ENCODE results near the gene TRAF3IP1.

Gene TRAF3IP1

GRCh38 chr2:238287737-238288649 lies 32.3 kb upstream of the TRAF3IP1 start, which contains the start of gene PER2:
TSS of gene PER2 (minus strand) at chr2:238288610. CDS start at chr2:238277936, 10,674 bp downstream.
- no peak for DNase-seq (ENCODE audit: low spot score)

- DNase-seq (ENCODE audit: low spot score) = peak; percentile 97
These were observed 31.4 kb upstream of the TRAF3IP1 start for GRCh38 chr2:238288650-238289573.

DNA sequence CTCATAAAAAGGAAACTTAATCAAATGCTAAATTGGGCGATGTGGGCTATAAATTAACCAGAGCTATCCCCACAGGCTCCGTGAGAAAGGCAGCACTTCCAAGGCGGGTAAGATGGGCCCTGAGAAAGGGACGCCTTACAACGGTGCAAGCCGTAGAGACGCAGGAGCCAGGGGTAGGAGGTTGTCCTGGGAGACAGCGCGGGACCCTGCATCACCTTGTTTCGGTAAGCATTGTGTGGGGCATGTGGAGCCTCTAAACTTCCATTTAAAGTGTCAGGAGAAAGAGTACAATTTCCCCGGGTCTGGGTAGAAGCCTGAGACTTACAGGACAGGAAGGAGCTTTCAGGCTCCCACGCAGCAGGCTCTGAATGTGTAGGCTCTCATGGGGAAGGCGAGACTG lies 30.7 kb upstream of the TRAF3IP1 start:
- DNase-seq (ENCODE audit: low spot score) = no peak

DNA sequence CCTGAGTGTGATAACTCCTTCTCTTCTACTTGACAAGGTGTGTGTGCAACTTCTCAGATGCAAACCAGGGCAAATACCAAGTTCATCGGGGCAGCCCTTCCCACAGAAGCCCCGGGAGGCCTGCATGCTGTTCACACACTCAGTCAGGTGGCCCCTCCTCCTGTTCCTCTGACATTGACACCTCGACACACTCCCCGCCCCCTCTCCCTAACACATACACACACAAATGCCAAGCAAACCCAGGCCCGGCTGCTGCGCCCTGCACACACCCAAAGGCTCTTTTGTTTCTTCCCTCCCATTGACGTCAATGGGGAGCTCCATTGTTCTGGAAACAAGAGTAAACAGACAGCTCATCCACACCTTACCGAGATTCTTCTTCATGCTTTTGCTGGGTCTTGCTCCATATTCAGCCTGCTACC lies 30.2 kb upstream of the TRAF3IP1 start:
- no peak for DNase-seq (ENCODE audit: low spot score)

- no peak for DNase-seq (ENCODE audit: low spot score)
These were observed 29.4 kb upstream of the TRAF3IP1 start for GRCh38 chr2:238290715-238291549.

- DNase-seq (ENCODE audit: low spot score) = no peak
These were observed 28.6 kb upstream of the TRAF3IP1 start for GRCh38 chr2:238291550-238292281.

GRCh38 chr2:238294046-238294392 lies 26.3 kb upstream of the TRAF3IP1 start:
- DNase-seq (ENCODE audit: low spot score) = no peak

- no peak for DNase-seq (ENCODE audit: low spot score)
These were observed 25.8 kb upstream of the TRAF3IP1 start for GRCh38 chr2:238294393-238295143.

- no peak for DNase-seq (ENCODE audit: low spot score)
These were observed 24.9 kb upstream of the TRAF3IP1 start for GRCh38 chr2:238295144-238296112.

DNA sequence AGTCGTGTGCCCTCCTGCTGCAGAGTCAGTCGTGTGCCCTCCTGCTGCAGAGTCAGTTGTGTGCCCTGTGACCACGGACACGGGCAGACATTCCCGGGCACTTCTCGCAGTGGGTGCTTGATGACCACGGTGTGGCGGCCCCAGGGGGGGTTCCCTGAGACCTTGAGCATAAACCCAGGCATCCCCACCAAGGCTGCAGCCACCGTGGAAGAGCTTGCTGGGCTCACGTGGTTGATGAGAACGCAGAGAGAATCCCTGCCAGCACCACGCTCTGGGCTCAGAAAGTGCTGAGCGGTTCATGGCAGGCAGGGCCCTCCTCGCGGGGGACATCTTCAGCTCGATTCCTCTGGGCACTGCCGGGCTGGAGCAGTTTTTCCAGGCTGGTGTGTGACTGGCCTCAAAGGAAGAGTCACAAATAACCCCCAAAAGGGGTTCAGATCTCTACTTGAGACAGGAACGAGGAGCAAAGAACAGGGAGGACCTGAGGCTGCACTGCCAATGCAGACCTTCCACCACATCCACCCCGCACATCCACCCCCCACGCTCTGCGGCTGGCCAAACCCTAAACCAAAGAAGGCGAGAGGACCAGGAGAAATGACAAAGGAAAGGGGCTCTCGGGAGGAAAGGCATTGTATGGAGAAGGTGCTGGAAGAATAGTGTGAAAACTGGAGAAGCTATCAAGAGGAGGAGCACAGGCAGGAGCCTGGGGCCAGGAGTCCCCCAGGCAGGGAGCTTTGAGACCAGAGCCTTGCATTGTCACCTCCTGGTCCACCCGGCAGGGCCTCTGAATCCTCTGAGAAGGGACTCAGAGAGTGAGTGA lies 23.5 kb upstream of the TRAF3IP1 start:
- DNase-seq (ENCODE audit: low spot score) = no peak

DNA sequence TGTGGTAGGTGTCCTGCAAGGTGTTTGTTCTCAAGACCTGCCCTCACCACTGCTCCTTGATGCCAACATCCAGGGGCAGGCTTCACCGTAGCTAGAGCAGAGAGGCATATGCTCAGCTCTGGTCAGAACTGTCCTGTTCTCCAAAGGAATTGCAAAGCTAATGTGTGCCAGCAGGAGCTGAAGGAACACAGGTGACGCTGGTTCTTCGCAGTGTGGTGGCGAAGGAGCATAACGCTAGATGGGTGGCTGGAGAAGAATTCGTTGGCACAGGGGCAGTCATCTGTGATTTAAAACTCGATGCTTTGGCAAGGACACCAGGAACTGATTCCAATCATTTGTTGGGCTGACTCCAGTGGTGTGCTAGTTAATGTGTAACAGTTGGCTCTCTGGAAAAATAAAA lies 20.5 kb upstream of the TRAF3IP1 start:
- DNase-seq (ENCODE audit: low spot score) = no peak

- DNase-seq (ENCODE audit: low spot score) = no peak
These were observed 18.2 kb upstream of the TRAF3IP1 start for GRCh38 chr2:238302087-238302486.

DNA sequence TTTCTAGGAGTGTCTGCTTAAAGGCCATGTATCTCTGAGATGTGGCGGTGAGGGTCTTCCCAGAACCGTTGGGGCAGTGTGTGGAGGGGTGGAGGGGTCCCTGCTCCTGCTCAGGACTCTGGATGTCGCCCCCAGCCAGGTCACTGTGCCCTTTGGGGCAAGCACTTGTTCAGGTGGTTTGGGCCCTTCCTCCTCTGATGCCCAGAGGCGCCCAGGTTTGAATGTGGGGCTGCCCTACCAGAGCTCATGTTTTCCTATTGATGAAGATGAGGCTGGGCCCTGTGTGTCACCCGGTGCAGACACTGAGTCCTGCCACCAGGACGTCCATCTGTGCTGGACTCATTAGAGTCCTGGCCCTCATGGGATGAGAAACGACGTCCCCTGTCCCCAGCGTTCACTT lies 17.6 kb upstream of the TRAF3IP1 start:
- DNase-seq (ENCODE audit: low spot score) = no peak

- no peak for DNase-seq (ENCODE audit: low spot score)
These were observed 16.2 kb upstream of the TRAF3IP1 start for GRCh38 chr2:238304116-238304515.

DNA sequence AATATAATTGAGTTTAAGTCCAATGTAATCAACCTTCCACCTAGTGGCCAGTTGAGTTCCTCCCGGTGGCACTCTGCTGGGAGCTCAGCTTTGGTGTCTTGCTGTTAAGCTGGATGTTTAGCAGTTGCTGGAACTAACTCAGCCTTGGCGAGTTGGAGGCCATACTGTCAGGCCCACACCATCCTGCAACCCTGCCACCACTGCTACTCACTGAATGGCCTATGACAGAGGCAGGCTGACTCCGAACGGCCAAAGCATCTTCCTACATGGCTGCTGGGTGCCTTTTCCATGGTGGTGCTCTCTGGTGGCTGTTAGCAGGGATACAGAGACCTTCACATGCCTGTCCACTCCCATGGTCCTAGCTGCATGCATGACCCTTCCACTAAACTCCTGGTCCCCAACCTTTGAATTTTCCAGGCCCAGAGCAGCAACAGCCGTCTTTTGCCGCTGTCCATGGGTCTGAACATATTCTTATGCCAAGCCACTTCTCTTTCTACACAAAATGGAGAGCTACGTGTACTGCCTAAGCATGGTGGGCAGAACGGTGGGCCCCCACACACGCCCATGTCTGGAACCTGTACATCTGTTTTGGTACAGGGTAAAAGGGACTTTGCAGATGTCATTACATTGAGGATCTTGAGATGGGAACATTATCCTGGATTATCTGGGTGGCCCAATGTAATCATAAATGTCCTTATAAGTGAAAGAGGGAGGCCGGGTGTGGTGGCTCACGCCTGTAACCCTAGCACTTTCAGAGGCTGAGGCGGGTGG lies 15.0 kb upstream of the TRAF3IP1 start:
- no peak for DNase-seq (ENCODE audit: low spot score)

DNA sequence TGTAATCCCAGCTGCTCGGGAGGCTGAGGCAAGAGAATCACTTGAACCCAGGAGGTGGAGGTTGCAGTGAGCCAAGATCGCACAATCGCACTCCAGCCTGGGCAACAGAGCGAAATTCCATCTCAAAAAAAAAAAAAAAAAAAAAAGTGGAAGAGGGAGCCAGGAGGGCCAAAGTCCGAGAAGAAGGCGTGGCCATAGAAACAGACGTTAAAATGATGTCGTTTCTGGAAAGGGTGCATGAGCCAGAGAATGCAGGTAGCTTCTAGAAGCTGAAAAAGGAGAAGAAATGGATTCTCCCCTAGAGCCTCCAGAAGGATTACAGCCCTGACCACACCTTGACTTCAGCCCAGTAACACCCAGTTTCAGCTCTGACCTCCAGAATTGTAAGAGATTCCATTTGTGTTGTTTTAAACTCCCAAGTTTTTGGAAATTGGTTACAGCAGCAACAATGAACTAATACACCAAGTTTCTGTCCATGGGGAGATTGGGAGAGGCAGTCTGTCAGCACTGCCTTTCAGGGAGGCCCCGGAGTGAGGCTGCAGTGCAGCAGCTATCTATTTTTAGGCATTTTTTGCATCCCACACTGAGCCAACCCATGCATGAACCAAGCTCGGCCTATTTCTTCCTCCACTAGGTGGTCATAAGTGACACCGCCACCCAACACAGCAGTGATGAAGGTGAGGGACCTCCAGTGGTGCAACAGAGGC lies 14.2 kb upstream of the TRAF3IP1 start:
- DNase-seq (ENCODE audit: low spot score) = no peak

- DNase-seq (ENCODE audit: low spot score) = no peak
These were observed 13.7 kb upstream of the TRAF3IP1 start for GRCh38 chr2:238306672-238306998.

Measured in CD4-positive, alpha-beta T cell treated with Interleukin-6 at 100 ng/mL for 8 hours (primary cell).